Smooth muscle cell (in vitro differentiated cells): ENCODE measurements around the gene ZPLD1. TPM values are rescaled to one million over a fixed set of nuclear protein-coding genes. Genes with fewer than 3 reads are reported as not detected.

Experiments used
- DNase-seq: peaks from one replicate; lab custom pipeline; 2025; ENCODE audit not compliant: unreplicated experiment; lab: John Stamatoyannopoulos, UW
- H2AFZ ChIP-seq: fragments of 200-600 bp; sonication (generic); 2 replicates; pipeline ENCODE4 v1.6.0; 2016; ENCODE audit warnings: antibody characterized with exemption, low read depth, mild to moderate bottlenecking
- H3F3A ChIP-seq: fragments of 200-600 bp; sonication (generic); 2 replicates; pipeline ENCODE4 v1.6.0; 2017; ENCODE audit warnings: antibody characterized with exemption, low read depth
- H3K27ac ChIP-seq: fragments of 200-600 bp; sonication (generic); 2 replicates; pipeline ENCODE4 v1.5.1; 2016; ENCODE audit warnings: low read depth, mild to moderate bottlenecking
- H3K27me3 ChIP-seq: fragments of 200-600 bp; sonication (generic); 2 replicates; pipeline ENCODE4 v1.6.1; 2016; ENCODE audit warnings: low read depth, mild to moderate bottlenecking
- H3K36me3 ChIP-seq: fragments of 200-600 bp; sonication (generic); 2 replicates; pipeline ENCODE4 v1.5.1; 2016; ENCODE audit warnings: low read depth
- H3K4me1 ChIP-seq: fragments of 200-600 bp; sonication (generic); 2 replicates; pipeline ENCODE4 v1.5.1; 2016; ENCODE audit warnings: low read depth
- H3K4me2 ChIP-seq: fragments of 200-600 bp; sonication (generic); 2 replicates; pipeline ENCODE4 v1.6.0; 2016; ENCODE audit warnings: mild to moderate bottlenecking
- H3K4me3 ChIP-seq: fragments of 200-600 bp; sonication (generic); 2 replicates; pipeline ENCODE4 v1.5.1; 2016; ENCODE audit warnings: mild to moderate bottlenecking
- H3K79me2 ChIP-seq: fragments of 200-600 bp; sonication (generic); 2 replicates; pipeline ENCODE4 v1.6.0; 2016; ENCODE audit warnings: low read depth, mild to moderate bottlenecking
- H3K9ac ChIP-seq: fragments of 200-600 bp; sonication (generic); 2 replicates; pipeline ENCODE4 v1.6.0; 2016; ENCODE audit warnings: low read depth
- H3K9me3 ChIP-seq: fragments of 200-600 bp; sonication (generic); replicated peaks from 2 replicates; pipeline ENCODE4 v1.5.1; 2016; ENCODE audit warnings: low read depth
- H4K20me1 ChIP-seq: fragments of 200-600 bp; sonication (generic); 2 replicates; pipeline ENCODE4 v1.6.0; 2016; ENCODE audit warnings: low read depth
- CTCF ChIP-seq: fragments of 200-600 bp; sonication (generic); IDR thresholded peaks from 2 replicates; pipeline ENCODE4 v1.5.1; 2017; ENCODE audit warnings: borderline replicate concordance, mild to moderate bottlenecking, antibody characterized with exemption; ENCODE audit not compliant: insufficient read depth, poor library complexity, severe bottlenecking
- WGBS: methylation state at CpG from one replicate; pipeline ENCODE4 v1.1.7; 2016; ENCODE audit warnings: low lambda C conversion rate; 5-methylcytosine and 5-hydroxymethylcytosine counted together
- polyA plus RNA-seq: library from polyadenylated mRNA; unstranded; fragments of >200 nt; fragmentation: Nextera tagmentation; extraction: Ambion mirVana; gene quantifications from 2 replicates; pipeline ENCODE4 v1.2.1, GENCODE V29; 2016
- total RNA-seq: library from RNA; depleted of rRNA; stranded (reverse); fragments of >200 nt; gene quantifications from 2 replicates; pipeline ENCODE4 v1.2.3, GENCODE V29; 2014

Gene ZPLD1
- total and polyA plus RNA-seq, 2 experiments from 2014 or later: 0.22 TPM; not detected in 1

- Histone ChIP-seq H3K9me3 (no peaks in the 10 kb centered on the region), H4K20me1 (no peaks in the 10 kb centered on the region), H3K27me3 (no peaks in the 10 kb centered on the region), H3K27ac (no peak overlapping the region), H3K4me3 (no peak overlapping the region), H3K36me3 (no peaks in the 10 kb centered on the region), H2AFZ (no peak overlapping the region), H3K4me2 (peak overlapping the region; percentile 53), H3F3A (no peaks in the 10 kb centered on the region), H3K4me1 (peaks cover 4% of the 10 kb centered on the region), H3K9ac (no peak overlapping the region), H3K79me2 (no peaks in the 10 kb centered on the region)
- TF ChIP-seq CTCF: no peak
- 87% methylated on average over 5 of the region's 5 CpGs for WGBS
- DNase-seq: no peak
These were observed 78.1 kb downstream of the ZPLD1 start for GRCh38 chr3:102512734-102513504.

- TF ChIP-seq CTCF: no peak
- peaks cover 4% of the 10 kb centered on the region for H3K4me1 ChIP-seq
- H4K20me1 ChIP-seq: no peaks in the 10 kb centered on the region
- no peak overlapping the region for H3K4me3 ChIP-seq
- H3F3A ChIP-seq: no peaks in the 10 kb centered on the region
- no peaks in the 10 kb centered on the region for H3K9me3 ChIP-seq
- H3K27ac ChIP-seq: no peak overlapping the region
- WGBS: 33% methylated on average over 1 of the region's 1 CpG
- H2AFZ ChIP-seq: no peak overlapping the region
- no peaks in the 10 kb centered on the region for H3K27me3 ChIP-seq
- H3K79me2 ChIP-seq: no peaks in the 10 kb centered on the region
- H3K9ac ChIP-seq: no peak overlapping the region
- H3K4me2 ChIP-seq: no peak overlapping the region
- no peaks in the 10 kb centered on the region for H3K36me3 ChIP-seq
- DNase-seq: no peak
These were observed 79.4 kb downstream of the ZPLD1 start for GRCh38 chr3:102514241-102514640.

GRCh38 chr3:102521246-102521645, 86.4 kb downstream of the ZPLD1 start:
- no peak overlapping the region for H3K4me3 ChIP-seq
- no peaks in the 10 kb centered on the region for H3K9me3 ChIP-seq
- no peaks in the 10 kb centered on the region for H3K79me2 ChIP-seq
- no peaks in the 10 kb centered on the region for H3F3A ChIP-seq
- no peak for TF ChIP-seq CTCF
- no peak for DNase-seq
- no peak overlapping the region for H3K9ac ChIP-seq
- 85% methylated on average over 4 of the region's 4 CpGs for WGBS
- no peak overlapping the region for H2AFZ ChIP-seq
- no peaks in the 10 kb centered on the region for H3K4me1 ChIP-seq
- no peaks in the 10 kb centered on the region for H3K36me3 ChIP-seq
- H3K27ac ChIP-seq: no peak overlapping the region
- no peaks in the 10 kb centered on the region for H4K20me1 ChIP-seq
- H3K4me2 ChIP-seq: no peak overlapping the region
- no peaks in the 10 kb centered on the region for H3K27me3 ChIP-seq

- no peak overlapping the region for H3K4me3 ChIP-seq
- H3K9me3 ChIP-seq: no peaks in the 10 kb centered on the region
- no peaks in the 10 kb centered on the region for H4K20me1 ChIP-seq
- H2AFZ ChIP-seq: no peak overlapping the region
- no peak overlapping the region for H3K27ac ChIP-seq
- H3K27me3 ChIP-seq: no peaks in the 10 kb centered on the region
- no peaks in the 10 kb centered on the region for H3K36me3 ChIP-seq
- H3F3A ChIP-seq: no peaks in the 10 kb centered on the region
- TF ChIP-seq CTCF: no peak
- no peaks in the 10 kb centered on the region for H3K79me2 ChIP-seq
- no peak overlapping the region for H3K9ac ChIP-seq
- no peaks in the 10 kb centered on the region for H3K4me1 ChIP-seq
- no peak for DNase-seq
- H3K4me2 ChIP-seq: no peak overlapping the region
These were observed 90.8 kb downstream of the ZPLD1 start for GRCh38 chr3:102525624-102526023.
